H1 (cell line): ENCODE measurements around the gene P2RY11. TPM values are rescaled to one million over a fixed set of nuclear protein-coding genes. Genes with fewer than 3 reads are reported as not detected.

Source experiments
- CTCF ChIA-PET: fragments of 300-600 bp; sonication (Branson Sonifier 250); formaldehyde crosslinking; loops from one replicate; lab custom pipeline; 2021; ENCODE audit not compliant: partially characterized antibody; lab: Charles Lee
- POLR2A ChIA-PET: fragments of 300-600 bp; sonication (Branson Sonifier 250); formaldehyde crosslinking; loops from one replicate; lab custom pipeline; 2021; ENCODE audit warnings: inconsistent platforms; ENCODE audit not compliant: partially characterized antibody; lab: Charles Lee
- DNase-seq, 2 experiments: peaks; one replicate each; pipeline versions ENCODE4 v3.0.0 to v3.0.0-alpha.2; 2010 to 2022; ENCODE audit warnings: low spot score in 2 of 2, low read depth in 1 of 2, mixed read lengths in 1 of 2
- FAIRE-seq: peaks from 2 replicates; lab custom pipeline; 2011; peaks lifted over from hg19 to GRCh38; lab: Jason Lieb, UNC
- H2AFZ ChIP-seq: 2 replicates; pipeline ENCODE4 v1.8.1; 2012; ENCODE audit warnings: low read length, inconsistent platforms
- H2AK5ac ChIP-seq: 2 replicates; pipeline ENCODE4 v1.6.1; 2013; ENCODE audit warnings: low read depth, low read length
- H2BK120ac ChIP-seq: replicated peaks from 2 replicates; pipeline ENCODE3; 2013; ENCODE audit warnings: low read depth, low read length, inconsistent platforms
- H2BK12ac ChIP-seq: 2 replicates; pipeline ENCODE4 v1.6.1; 2013; ENCODE audit warnings: low read depth, low read length
- H2BK15ac ChIP-seq: 2 replicates; pipeline ENCODE4 v1.6.1; 2013; ENCODE audit warnings: low read length
- H2BK20ac ChIP-seq: 2 replicates; pipeline ENCODE4 v1.6.1; 2013; ENCODE audit warnings: low read length
- H2BK5ac ChIP-seq: 2 replicates; pipeline ENCODE4 v1.6.1; 2013; ENCODE audit warnings: low read depth, low read length
- H3K14ac ChIP-seq: 2 replicates; pipeline ENCODE4 v1.6.1; 2013; ENCODE audit warnings: inconsistent platforms; ENCODE audit not compliant: insufficient read length
- H3K18ac ChIP-seq: 2 replicates; pipeline ENCODE4 v1.6.1; 2013; ENCODE audit warnings: low read length; ENCODE audit errors: extremely low read depth
- H3K23ac ChIP-seq: 2 replicates; pipeline ENCODE4 v1.6.1; 2013; ENCODE audit warnings: inconsistent platforms; ENCODE audit not compliant: insufficient read length
- H3K23me2 ChIP-seq: 2 replicates; pipeline ENCODE4 v1.6.1; 2013; ENCODE audit warnings: low read depth, low read length
- H3K27ac ChIP-seq: 2 replicates; pipeline ENCODE4 v1.6.1; 2011; ENCODE audit warnings: low read depth, low read length, inconsistent platforms
- H3K27me3 ChIP-seq, 4 experiments: replicated peaks in 1 of 4; 1 replicate in 1 of 4; 2 replicates in 3 of 4; pipeline versions ENCODE4 v1.6.1 to v1.8.1; 2011 to 2013; ENCODE audit warnings: low read length in 3 of 4, mild to moderate bottlenecking in 3 of 4, inconsistent platforms in 2 of 4, mixed read lengths in 2 of 4, moderate library complexity in 1 of 4; ENCODE audit not compliant: control insufficient read depth in 3 of 4, insufficient read depth in 3 of 4; ENCODE audit errors: extremely low read depth in 1 of 4
- H3K36me3 ChIP-seq, 4 experiments: 2 replicates each; pipeline versions ENCODE4 v1.6.1 to v1.8.1; 2011 to 2013; ENCODE audit warnings: mild to moderate bottlenecking in 4 of 4, low read length in 3 of 4, moderate library complexity in 2 of 4, control low read depth in 1 of 4, inconsistent platforms in 1 of 4; ENCODE audit not compliant: insufficient read depth in 4 of 4, control insufficient read depth in 2 of 4
- H3K4ac ChIP-seq: replicated peaks from 2 replicates; pipeline ENCODE3; 2013; ENCODE audit warnings: low read length, low read depth, mixed read lengths, inconsistent platforms; ENCODE audit not compliant: insufficient read length
- H3K4me1 ChIP-seq, 4 experiments: replicated peaks in 1 of 4; 1 replicate in 1 of 4; 2 replicates in 3 of 4; pipeline versions ENCODE4 v1.6.1 to v1.8.1; 2011 to 2013; ENCODE audit warnings: low read length in 3 of 4, inconsistent platforms in 2 of 4, mixed read lengths in 1 of 4; ENCODE audit not compliant: insufficient read depth in 4 of 4, control insufficient read depth in 3 of 4
- H3K4me2 ChIP-seq, 2 experiments: 2 replicates each; pipeline versions ENCODE4 v1.6.1 to v1.8.1; 2011 to 2013; ENCODE audit warnings: low read depth in 2 of 2, low read length in 2 of 2, control low read depth in 1 of 2, inconsistent platforms in 1 of 2, mild to moderate bottlenecking in 1 of 2; ENCODE audit not compliant: insufficient read depth in 1 of 2
- H3K4me3 ChIP-seq, 4 experiments: fragments of 200-600, 300-600 bp in 1 of 4; sonication (generic), shearing (Covaris generic), sonication (Bioruptor Twin) in 1 of 4; 2 replicates each; pipeline versions ENCODE4 v1.5.1 to v1.8.1; 2011 to 2016; ENCODE audit warnings: low read length in 4 of 4, low read depth in 3 of 4, control low read depth in 2 of 4, inconsistent platforms in 2 of 4, mild to moderate bottlenecking in 2 of 4, mixed read lengths in 1 of 4, moderate library complexity in 1 of 4; ENCODE audit not compliant: insufficient read depth in 2 of 4; ENCODE audit errors: extremely low read depth in 1 of 4
- H3K56ac ChIP-seq: replicated peaks from 2 replicates; pipeline ENCODE3; 2013; ENCODE audit warnings: low read depth, mild to moderate bottlenecking, mixed read lengths, low read length, inconsistent platforms; ENCODE audit not compliant: insufficient read length
- H3K79me1 ChIP-seq: 2 replicates; pipeline ENCODE4 v1.6.1; 2013; ENCODE audit warnings: low read depth, low read length, control low read depth
- H3K79me2 ChIP-seq, 2 experiments: 2 replicates each; pipeline versions ENCODE4 v1.6.1 to v1.8.1; 2012 to 2013; ENCODE audit warnings: low read length in 2 of 2, mild to moderate bottlenecking in 2 of 2, inconsistent platforms in 1 of 2; ENCODE audit not compliant: insufficient read depth in 2 of 2, control insufficient read depth in 1 of 2
- H3K9ac ChIP-seq, 4 experiments: replicated peaks in 1 of 4; 1 replicate in 1 of 4; 2 replicates in 3 of 4; pipeline versions ENCODE4 v1.6.1 to v1.8.1; 2011 to 2013; ENCODE audit warnings: low read depth in 3 of 4, low read length in 3 of 4, control low read depth in 2 of 4, mild to moderate bottlenecking in 2 of 4, moderate library complexity in 2 of 4, inconsistent platforms in 1 of 4; ENCODE audit errors: extremely low read depth in 1 of 4
- H3K9me3 ChIP-seq, 2 experiments: 2 replicates each; pipeline versions ENCODE4 v1.6.1 to v1.8.1; 2012 to 2013; ENCODE audit warnings: mild to moderate bottlenecking in 2 of 2, moderate library complexity in 2 of 2, control low read depth in 1 of 2, inconsistent platforms in 1 of 2, low read depth in 1 of 2, low read length in 1 of 2, mixed read lengths in 1 of 2; ENCODE audit not compliant: insufficient read depth in 2 of 2
- H4K20me1 ChIP-seq, 2 experiments: replicated peaks in 1 of 2; 2 replicates each; pipeline versions ENCODE3 to v1.8.1; 2011 to 2013; ENCODE audit warnings: inconsistent platforms in 2 of 2, low read length in 2 of 2, mild to moderate bottlenecking in 1 of 2; ENCODE audit not compliant: insufficient read depth in 2 of 2, control insufficient read depth in 1 of 2
- H4K5ac ChIP-seq: 2 replicates; pipeline ENCODE4 v1.6.1; 2013; ENCODE audit warnings: low read length, low read depth, mixed read lengths, inconsistent platforms; ENCODE audit not compliant: insufficient read length
- H4K8ac ChIP-seq: 2 replicates; pipeline ENCODE4 v1.8.0; 2013; ENCODE audit warnings: mild to moderate bottlenecking, moderate library complexity, low read length, inconsistent platforms; ENCODE audit not compliant: insufficient read depth; ENCODE audit errors: extremely low read depth
- H4K91ac ChIP-seq: replicated peaks from 2 replicates; pipeline ENCODE3; 2013; ENCODE audit warnings: low read length, mixed read lengths, inconsistent platforms; ENCODE audit not compliant: insufficient read length
- ATF2 ChIP-seq: IDR thresholded peaks from 2 replicates; pipeline ENCODE4 v1.6.1; 2012; ENCODE audit warnings: low read length, inconsistent platforms
- CHD1 ChIP-seq: IDR thresholded peaks from 2 replicates; pipeline ENCODE4 v1.6.1; 2012; ENCODE audit warnings: low read depth, low read length, improper control_type of control experiment
- FOSL1 ChIP-seq: IDR thresholded peaks from 2 replicates; pipeline ENCODE4 v1.6.1; 2011; ENCODE audit warnings: mild to moderate bottlenecking, low read depth, low read length, moderate library complexity; ENCODE audit not compliant: insufficient read depth
- GABPA ChIP-seq: IDR thresholded peaks from 2 replicates; pipeline ENCODE4 v1.6.1; 2011; ENCODE audit warnings: mild to moderate bottlenecking, low read length, moderate library complexity, borderline replicate concordance; ENCODE audit not compliant: insufficient read depth
- NANOG ChIP-seq: IDR thresholded peaks from 2 replicates; pipeline ENCODE4 v1.6.1; 2011; ENCODE audit warnings: low read length, low read depth, mild to moderate bottlenecking, inconsistent platforms; ENCODE audit not compliant: insufficient read depth, poor library complexity, severe bottlenecking
- POLR2A ChIP-seq, 2 experiments: IDR thresholded peaks; 1 replicate in 1 of 2; 2 replicates in 1 of 2; pipeline ENCODE4 v1.6.1; 2011; ENCODE audit warnings: low read depth in 2 of 2, low read length in 2 of 2, mild to moderate bottlenecking in 2 of 2; ENCODE audit errors: control extremely low read depth in 1 of 2
- SAP30 ChIP-seq: fragments of 300-600 bp; sonication (generic); IDR thresholded peaks from 2 replicates; pipeline ENCODE4 v1.7.1; 2012; ENCODE audit warnings: low read length, moderate library complexity, mild to moderate bottlenecking, inconsistent platforms; ENCODE audit not compliant: insufficient read depth, insufficient replicate concordance
- SIX5 ChIP-seq: IDR thresholded peaks from 2 replicates; pipeline ENCODE4 v1.6.1; 2011; ENCODE audit warnings: mild to moderate bottlenecking, low read depth, low read length
- WGBS, 2 experiments: shearing (Covaris generic) in 1 of 2; methylation state at CpG; one replicate each; pipeline versions ENCODE4 v1.1.6 to v1.1.7; 2013 to 2015; ENCODE audit warnings: low lambda C conversion rate in 2 of 2, mixed read lengths in 2 of 2, inconsistent platforms in 1 of 2, low coverage in 1 of 2, missing lambda C conversion rate in 1 of 2; ENCODE audit not compliant: insufficient replicate concordance in 2 of 2, insufficient coverage in 1 of 2, insufficient read length in 1 of 2; ENCODE audit errors: extremely low coverage in 1 of 2, missing lambda C conversion rate in 1 of 2; 5-methylcytosine and 5-hydroxymethylcytosine counted together
- polyA plus RNA-seq, 7 experiments: library from polyadenylated mRNA; depleted of rRNA in 3 of 7; stranded (reverse) in 5 of 7; unstranded in 2 of 7; fragments of >200 nt in 5 of 7; fragments of 200-250 nt in 2 of 7; gene quantifications; 1 replicate in 5 of 7; 2 replicates in 1 of 7; 4 replicates in 1 of 7; pipeline versions ENCODE4 v1.2.1 to v1.2.3, GENCODE V29; 2011 to 2013; ENCODE audit warnings: missing spikeins in 2 of 7, mixed read lengths in 2 of 7
- total RNA-seq: library from RNA; stranded (reverse); fragmentation: NEBNext Ultra II Directional; extraction: Animal tissue kit (Norgen Biotek cat#: 25700); gene quantifications from 2 replicates; pipeline ENCODE4 v1.2.1, GENCODE V29; 2021

The P2RY11 gene
- total and polyA plus RNA-seq, 2 of the 8 experiments (the other 6 are each of a cell fraction or from before 2014, with no cell fraction given), result 9.2 to 18.0 TPM

- peaks cover 0 to 6% (median 3%) of the 10 kb centered on the region in 4 experiments; a peak in 3 of 7 replicates for H3K4me1 ChIP-seq
- H3K36me3 ChIP-seq, result peaks cover 0 to 3% (median 1%) of the 10 kb centered on the region in 4 experiments; a peak in 2 of 8 replicates
- H4K91ac ChIP-seq, result no peak overlapping the region
- H3K4me3 ChIP-seq, result no peak overlapping the region
- H3K4ac ChIP-seq, result no peak overlapping the region
- H3K27ac ChIP-seq, result no peak overlapping the region
- no peaks in the 10 kb centered on the region for H3K79me2 ChIP-seq
- H2BK120ac ChIP-seq, result no peak overlapping the region
- H3K18ac ChIP-seq, result no peak overlapping the region
- ChIA-PET POLR2A (interaction anchor here (0.6 to 15.1 kb wide), 4 partner anchors 11 to 261 kb away, joined by 3 to 240 read pairs (median 6); partner anchors contain the start of genes ANGPTL6, P2RY11 and PPAN), CTCF (interaction anchor here (1.1 kb wide), 1 partner anchor 65 kb away, joined by 3 read pairs; no protein-coding TSS in a partner anchor)
- H3K27me3 ChIP-seq, result peaks cover 8 to 25% (median 22%) of the 10 kb centered on the region in 4 experiments
- peaks cover 5% of the 10 kb centered on the region; the same call in 1 of the 2 replicates for H3K23me2 ChIP-seq
- no peak overlapping the region for H3K56ac ChIP-seq
- no peak overlapping the region for H2AFZ ChIP-seq
- no peak overlapping the region for H3K4me2 ChIP-seq
- no peak overlapping the region for H3K14ac ChIP-seq
- H4K5ac ChIP-seq, result no peak overlapping the region
- no peak overlapping the region for H2AK5ac ChIP-seq
- no peak overlapping the region for H2BK12ac ChIP-seq
- no peak overlapping the region for H3K23ac ChIP-seq
- no peak for TF ChIP-seq CHD1
- TF ChIP-seq SIX5, result no peak
- TF ChIP-seq NANOG, result no peak
- no peak for TF ChIP-seq GABPA
- TF ChIP-seq POLR2A (IDR thresholded peaks at IDR 0.05; ENCODE audit: control extremely low read depth in 1 of 2, low read depth in 2 of 2, low read length in 2 of 2), result no peak
- no peak for TF ChIP-seq FOSL1
- TF ChIP-seq ATF2, result no peak
- no peak for TF ChIP-seq SAP30
- no peak overlapping the region for H2BK20ac ChIP-seq
- H4K20me1 ChIP-seq, result peaks cover 0 to 9% of the 10 kb centered on the region in 2 experiments
- WGBS, 2 experiments, result 95% methylated on average over 13 of the region's 13 CpGs; no CpG with 5 or more reads in 1 of the 2 experiments
- H2BK15ac ChIP-seq, result no peak overlapping the region
- peaks cover 0 to 2% of the 10 kb centered on the region in 2 experiments; a peak in 1 of 4 replicates for H3K9me3 ChIP-seq
- no peaks in the 10 kb centered on the region for H3K79me1 ChIP-seq
- no peak overlapping the region for H3K9ac ChIP-seq
- DNase-seq (no peak), FAIRE-seq (no peak)
- H4K8ac ChIP-seq, result no peak overlapping the region
- no peak overlapping the region for H2BK5ac ChIP-seq
Observed at GRCh38 chr19:10091895-10092641, 19.4 kb upstream of the P2RY11 start.
